Liver (tissue), 3 donors: ENCODE results near the gene TNRC6B.
"Not testable (repeated sequence)": the region's sequence is repeated elsewhere in the genome, so short reads cannot be mapped to it uniquely, and the experiment has no call there.

ENCODE experiments used
- TAF1 ChIP-seq: conservative IDR thresholded peaks from 2 replicates; pipeline ENCODE4 v1.6.1; 2016; ENCODE audit warnings: antibody characterized with exemption, mild to moderate bottlenecking
- TF ChIP-seq, protein P1 (sequence below): fragments of 150-350 bp; IDR thresholded peaks from 2 replicates; pipeline ENCODE4 v1.5.1; 2017; ENCODE audit warnings: improper control_type of control experiment, low read depth, low read length; ENCODE audit not compliant: missing input control
- donor health status: healthy.
- donor health status: healthy.

DNA sequence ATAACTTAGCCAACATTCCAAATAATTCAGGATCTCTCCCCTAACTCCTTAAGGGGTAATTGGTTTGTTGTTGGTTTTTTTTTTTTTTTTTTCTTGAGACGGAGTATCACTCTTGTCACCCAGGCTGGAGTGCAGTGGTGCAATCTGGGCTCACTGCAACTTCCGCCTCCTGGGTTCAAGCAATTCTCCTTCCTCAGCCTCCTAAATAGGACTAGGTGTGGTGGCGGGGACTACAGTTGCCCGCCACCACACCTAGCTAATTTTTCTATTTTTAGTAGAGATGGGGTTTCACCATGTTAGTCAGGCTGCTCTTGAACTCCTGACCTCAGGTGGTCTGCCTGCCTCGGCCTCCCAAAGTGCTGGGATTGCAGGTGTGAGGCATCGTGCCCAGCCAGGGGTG, 21.0 kb upstream of the TNRC6B start:
- TF ChIP-seq, protein P1, sequence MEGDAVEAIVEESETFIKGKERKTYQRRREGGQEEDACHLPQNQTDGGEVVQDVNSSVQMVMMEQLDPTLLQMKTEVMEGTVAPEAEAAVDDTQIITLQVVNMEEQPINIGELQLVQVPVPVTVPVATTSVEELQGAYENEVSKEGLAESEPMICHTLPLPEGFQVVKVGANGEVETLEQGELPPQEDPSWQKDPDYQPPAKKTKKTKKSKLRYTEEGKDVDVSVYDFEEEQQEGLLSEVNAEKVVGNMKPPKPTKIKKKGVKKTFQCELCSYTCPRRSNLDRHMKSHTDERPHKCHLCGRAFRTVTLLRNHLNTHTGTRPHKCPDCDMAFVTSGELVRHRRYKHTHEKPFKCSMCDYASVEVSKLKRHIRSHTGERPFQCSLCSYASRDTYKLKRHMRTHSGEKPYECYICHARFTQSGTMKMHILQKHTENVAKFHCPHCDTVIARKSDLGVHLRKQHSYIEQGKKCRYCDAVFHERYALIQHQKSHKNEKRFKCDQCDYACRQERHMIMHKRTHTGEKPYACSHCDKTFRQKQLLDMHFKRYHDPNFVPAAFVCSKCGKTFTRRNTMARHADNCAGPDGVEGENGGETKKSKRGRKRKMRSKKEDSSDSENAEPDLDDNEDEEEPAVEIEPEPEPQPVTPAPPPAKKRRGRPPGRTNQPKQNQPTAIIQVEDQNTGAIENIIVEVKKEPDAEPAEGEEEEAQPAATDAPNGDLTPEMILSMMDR = not testable (repeated sequence)
- TF ChIP-seq TAF1 = not testable (repeated sequence)
